MM.1S (cell line): ENCODE data around the gene GRWD1.

Experiments used
- DNase-seq: peaks from one replicate; pipeline ENCODE4 v3.0.0-alpha.2; 2015
- H2AFZ ChIP-seq: fragments of 300-600 bp; sonication (generic); 2 replicates; pipeline ENCODE4 v1.6.0; 2016; ENCODE audit warnings: antibody characterized with exemption, low read length
- H3F3A ChIP-seq: fragments of 300-600 bp; sonication (generic); 2 replicates; pipeline ENCODE4 v1.6.1; 2016; ENCODE audit warnings: mild to moderate bottlenecking, antibody characterized with exemption, low read length, moderate library complexity, mixed read lengths; ENCODE audit not compliant: insufficient read depth
- H3K27ac ChIP-seq: fragments of 300-600 bp; sonication (generic); 2 replicates; pipeline ENCODE4 v1.5.1; 2016; ENCODE audit warnings: mild to moderate bottlenecking, low read length
- H3K27me3 ChIP-seq: fragments of 300-600 bp; sonication (generic); replicated peaks from 2 replicates; pipeline ENCODE4 v1.6.0; 2016; ENCODE audit warnings: low read length; ENCODE audit not compliant: insufficient read depth
- H3K36me3 ChIP-seq: fragments of 300-600 bp; sonication (generic); replicated peaks from 2 replicates; pipeline ENCODE4 v1.6.1; 2016; ENCODE audit warnings: mild to moderate bottlenecking, low read length, mixed read lengths; ENCODE audit not compliant: insufficient read depth
- H3K4me1 ChIP-seq: fragments of 300-600 bp; sonication (generic); 2 replicates; pipeline ENCODE4 v1.6.1; 2016; ENCODE audit warnings: low read length, mixed read lengths
- H3K4me2 ChIP-seq: fragments of 300-600 bp; sonication (generic); 2 replicates; pipeline ENCODE4 v1.6.0; 2016; ENCODE audit warnings: low read depth, low read length
- H3K4me3 ChIP-seq: fragments of 300-600 bp; sonication (generic); 2 replicates; pipeline ENCODE4 v1.5.1; 2016; ENCODE audit warnings: low read length, mixed read lengths
- H3K79me2 ChIP-seq: fragments of 300-600 bp; sonication (generic); 2 replicates; pipeline ENCODE4 v1.6.1; 2016; ENCODE audit warnings: mixed run types, low read length, mixed read lengths
- H3K9ac ChIP-seq: fragments of 300-600 bp; sonication (generic); 2 replicates; pipeline ENCODE4 v1.6.1; 2016; ENCODE audit warnings: low read length, mixed read lengths
- H3K9me2 ChIP-seq: fragments of 300-600 bp; sonication (generic); replicated peaks from 2 replicates; pipeline ENCODE4 v1.6.1; 2016; ENCODE audit warnings: mild to moderate bottlenecking, low read length, mixed read lengths; ENCODE audit not compliant: insufficient read depth
- H3K9me3 ChIP-seq: fragments of 300-600 bp; sonication (generic); replicated peaks from 2 replicates; pipeline ENCODE4 v1.6.1; 2016; ENCODE audit warnings: mild to moderate bottlenecking, low read length, mixed read lengths; ENCODE audit not compliant: insufficient read depth
- H4K20me1 ChIP-seq: fragments of 300-600 bp; sonication (generic); 2 replicates; pipeline ENCODE4 v1.6.1; 2016; ENCODE audit warnings: mild to moderate bottlenecking, low read length, moderate library complexity, mixed read lengths; ENCODE audit not compliant: insufficient read depth
- CTCF ChIP-seq: fragments of 300-600 bp; sonication (generic); IDR thresholded peaks from 2 replicates; pipeline ENCODE4 v1.5.1; 2016; ENCODE audit warnings: antibody characterized with exemption, low read length, mixed read lengths
- EZH2 ChIP-seq: fragments of 300-600 bp; sonication (generic); optimal IDR thresholded peaks from 2 replicates; pipeline ENCODE3; 2017; ENCODE audit warnings: low read depth, mild to moderate bottlenecking, antibody characterized with exemption, low read length, mixed read lengths
- EZH2phosphoT487 ChIP-seq: fragments of 300-600 bp; sonication (generic); IDR thresholded peaks from 2 replicates; pipeline ENCODE4 v1.6.1; 2018; ENCODE audit warnings: antibody characterized with exemption, low read length

GRWD1 gene

GRCh38 chr19:48446579-48446978 is 796 bp downstream of the GRWD1 start:
- peaks cover 46% of the 10 kb centered on the region for H3K79me2 ChIP-seq
- no peak for TF ChIP-seq EZH2
- no peak for TF ChIP-seq EZH2phosphoT487
- no peak for TF ChIP-seq CTCF

DNA sequence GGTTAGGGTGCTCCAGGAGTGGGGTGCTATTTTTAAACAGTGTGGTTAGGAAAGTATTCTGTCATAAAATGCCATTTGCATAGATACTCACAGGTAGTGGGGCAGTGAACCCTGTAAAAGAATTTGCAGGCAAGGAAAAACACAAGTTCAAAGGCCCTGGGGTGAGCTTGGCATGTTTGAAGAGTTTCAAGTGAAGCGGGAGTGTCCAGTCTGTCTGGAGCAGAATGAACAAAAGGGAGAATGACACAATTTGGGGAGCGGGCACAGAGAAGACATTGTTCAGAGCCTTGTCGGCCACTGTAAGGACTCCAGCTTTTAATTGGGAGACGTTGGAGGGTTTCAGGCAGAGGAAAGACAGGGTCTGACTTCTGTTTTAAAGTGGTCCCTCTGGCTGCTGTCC is 2.8 kb downstream of the GRWD1 start:
- no peaks in the 10 kb centered on the region for H3K9me2 ChIP-seq
- H3F3A ChIP-seq: peaks cover 19% of the 10 kb centered on the region
- H4K20me1 ChIP-seq: no peaks in the 10 kb centered on the region
- H3K27me3 ChIP-seq: no peaks in the 10 kb centered on the region
- no peak overlapping the region; the same call in 1 of the 2 replicates for H3K27ac ChIP-seq
- no peak overlapping the region for H2AFZ ChIP-seq
- H3K9ac ChIP-seq: no peak overlapping the region
- 0 out of 2 replicates have a peak, but pooled peaks cover 5% of the 10 kb centered on the region for H3K36me3 ChIP-seq
- H3K79me2 ChIP-seq: peaks cover 58% of the 10 kb centered on the region
- no peak for TF ChIP-seq CTCF
- TF ChIP-seq EZH2phosphoT487: no peak
- TF ChIP-seq EZH2: no peak
- H3K4me1 ChIP-seq: peaks cover 22% of the 10 kb centered on the region
- DNase-seq: no peak
- no peak overlapping the region for H3K4me3 ChIP-seq
- H3K9me3 ChIP-seq: no peaks in the 10 kb centered on the region
- H3K4me2 ChIP-seq: no peak overlapping the region

More at GRCh38 chr19:48446579-48446978, 796 bp downstream of the GRWD1 start:
- H3F3A ChIP-seq: peaks cover 19% of the 10 kb centered on the region
- peaks cover 22% of the 10 kb centered on the region for H3K4me1 ChIP-seq
- peak overlapping the region; percentile 95 for H3K4me3 ChIP-seq
- peak overlapping the region; percentile 97 for H3K9ac ChIP-seq
- 0 out of 2 replicates have a peak, but pooled peaks cover 5% of the 10 kb centered on the region for H3K36me3 ChIP-seq
- DNase-seq: no peak
- no peak overlapping the region; the same call in 1 of the 2 replicates for H2AFZ ChIP-seq
- peak overlapping the region; percentile 78 for H3K4me2 ChIP-seq
- H3K27me3 ChIP-seq: no peaks in the 10 kb centered on the region
- H4K20me1 ChIP-seq: no peaks in the 10 kb centered on the region
- H3K9me2 ChIP-seq: no peaks in the 10 kb centered on the region
- H3K9me3 ChIP-seq: no peaks in the 10 kb centered on the region
- peak overlapping the region; percentile 79; the same call in 1 of the 2 replicates for H3K27ac ChIP-seq

GRCh38 chr19:48450441-48450840 is 4.7 kb downstream of the GRWD1 start:
- no peak for TF ChIP-seq CTCF
- TF ChIP-seq EZH2: no peak
- TF ChIP-seq EZH2phosphoT487: no peak
- no peak overlapping the region for H3K4me3 ChIP-seq
- no peak overlapping the region for H3K27ac ChIP-seq
- H3K9ac ChIP-seq: no peak overlapping the region
- no peak overlapping the region for H3K4me2 ChIP-seq
- H3K79me2 ChIP-seq: peaks cover 70% of the 10 kb centered on the region
- H3K27me3 ChIP-seq: no peaks in the 10 kb centered on the region
- no peaks in the 10 kb centered on the region for H4K20me1 ChIP-seq
- H3K9me3 ChIP-seq: no peaks in the 10 kb centered on the region
- no peak overlapping the region for H2AFZ ChIP-seq
- peaks cover 8% of the 10 kb centered on the region for H3F3A ChIP-seq
- H3K9me2 ChIP-seq: no peaks in the 10 kb centered on the region
- H3K4me1 ChIP-seq: peaks cover 12% of the 10 kb centered on the region
- H3K36me3 ChIP-seq: 0 out of 2 replicates have a peak, but pooled peaks cover 5% of the 10 kb centered on the region
- DNase-seq: no peak
